Fibroblast of the aortic adventitia (primary cell): ENCODE measurements around the gene NAT10. TPM values are rescaled to one million over a fixed set of nuclear protein-coding genes. Genes with fewer than 3 reads are reported as not detected.

Experiments used
- DNase-seq: peaks from one replicate; pipeline ENCODE4 v3.0.0-alpha.2; 2010; ENCODE audit warnings: low read depth
- H3K4me3 ChIP-seq: 2 replicates; pipeline ENCODE4 v1.5.1; 2011; ENCODE audit warnings: low read depth, mild to moderate bottlenecking, control low read depth, low read length, moderate library complexity
- total RNA-seq: library from RNA; depleted of rRNA; stranded (reverse); fragments of >200 nt; gene quantifications from 2 replicates; pipeline ENCODE4 v1.2.3, GENCODE V29; 2012; ENCODE audit warnings: low replicate concordance
- TF ChIP-seq, protein P1 (sequence below): IDR thresholded peaks from 2 replicates; pipeline ENCODE4 v1.5.1; 2011; ENCODE audit warnings: mild to moderate bottlenecking, low read length, control low read depth, inconsistent platforms; ENCODE audit not compliant: insufficient read depth

NAT10 gene
- total RNA-seq, 1 donor, result 29.3 TPM

DNA sequence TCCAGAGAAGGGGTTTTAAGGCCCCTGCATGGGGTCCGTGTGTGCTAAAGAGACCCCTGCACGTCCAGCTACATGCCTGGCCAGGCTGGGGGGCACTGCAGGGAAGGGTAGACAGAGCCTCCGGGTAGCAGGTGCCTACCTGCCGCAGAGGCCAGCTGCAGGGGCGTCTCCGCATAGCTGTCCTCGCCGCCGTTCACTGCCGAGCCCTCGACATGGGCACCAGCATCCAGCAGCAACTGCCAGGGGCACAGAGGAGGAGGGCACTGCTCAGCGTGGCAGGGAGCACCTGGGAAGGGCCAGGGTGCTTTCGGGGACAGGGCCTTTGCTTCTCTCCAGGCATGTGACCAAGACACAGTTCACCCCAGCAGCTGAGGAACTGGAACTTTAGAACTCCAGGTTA lies 59.7 kb downstream of the NAT10 start:
- DNase-seq, result no peak
- TF ChIP-seq, protein P1, sequence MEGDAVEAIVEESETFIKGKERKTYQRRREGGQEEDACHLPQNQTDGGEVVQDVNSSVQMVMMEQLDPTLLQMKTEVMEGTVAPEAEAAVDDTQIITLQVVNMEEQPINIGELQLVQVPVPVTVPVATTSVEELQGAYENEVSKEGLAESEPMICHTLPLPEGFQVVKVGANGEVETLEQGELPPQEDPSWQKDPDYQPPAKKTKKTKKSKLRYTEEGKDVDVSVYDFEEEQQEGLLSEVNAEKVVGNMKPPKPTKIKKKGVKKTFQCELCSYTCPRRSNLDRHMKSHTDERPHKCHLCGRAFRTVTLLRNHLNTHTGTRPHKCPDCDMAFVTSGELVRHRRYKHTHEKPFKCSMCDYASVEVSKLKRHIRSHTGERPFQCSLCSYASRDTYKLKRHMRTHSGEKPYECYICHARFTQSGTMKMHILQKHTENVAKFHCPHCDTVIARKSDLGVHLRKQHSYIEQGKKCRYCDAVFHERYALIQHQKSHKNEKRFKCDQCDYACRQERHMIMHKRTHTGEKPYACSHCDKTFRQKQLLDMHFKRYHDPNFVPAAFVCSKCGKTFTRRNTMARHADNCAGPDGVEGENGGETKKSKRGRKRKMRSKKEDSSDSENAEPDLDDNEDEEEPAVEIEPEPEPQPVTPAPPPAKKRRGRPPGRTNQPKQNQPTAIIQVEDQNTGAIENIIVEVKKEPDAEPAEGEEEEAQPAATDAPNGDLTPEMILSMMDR, result no peak
- no peak overlapping the region for H3K4me3 ChIP-seq

DNA sequence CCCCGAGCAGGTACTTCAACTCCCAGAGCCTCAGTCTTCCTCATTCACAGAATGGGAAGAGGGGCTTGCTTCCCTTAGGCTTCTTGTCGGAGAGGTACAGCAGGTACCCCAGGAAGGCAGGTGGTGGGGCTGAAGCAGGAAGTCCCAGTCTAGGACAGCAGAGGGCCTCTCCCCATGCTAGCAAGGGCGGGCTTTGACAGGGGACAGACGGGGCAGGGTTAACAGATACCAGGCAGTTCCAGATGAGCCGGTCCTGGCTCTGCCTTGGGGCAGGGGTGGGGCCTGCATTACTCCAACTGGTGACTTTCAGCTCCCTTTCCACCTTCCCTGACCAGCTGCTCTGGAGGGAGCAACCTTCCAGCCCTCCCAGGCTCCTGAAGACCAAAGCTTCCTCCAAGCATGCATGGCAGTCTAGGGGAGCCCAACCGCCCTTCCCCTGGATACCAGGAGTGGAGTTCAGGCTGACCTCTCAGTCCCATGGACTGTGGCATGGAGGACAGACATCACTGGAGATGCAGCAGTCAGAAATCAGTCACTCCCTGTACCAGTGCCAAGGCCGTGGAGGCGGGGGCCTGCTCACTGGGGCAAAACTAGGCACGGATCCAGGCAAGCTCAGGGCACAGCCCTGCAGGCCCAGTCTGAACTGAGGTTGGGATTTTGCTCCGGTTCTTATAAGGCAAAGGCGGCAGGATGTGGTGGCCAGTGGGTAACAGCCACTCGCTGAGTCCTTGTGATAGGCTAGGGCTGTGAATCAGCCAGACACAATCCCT lies 60.5 kb downstream of the NAT10 start:
- TF ChIP-seq, protein P1, result no peak
- DNase-seq, result no peak
- no peak overlapping the region for H3K4me3 ChIP-seq

DNA sequence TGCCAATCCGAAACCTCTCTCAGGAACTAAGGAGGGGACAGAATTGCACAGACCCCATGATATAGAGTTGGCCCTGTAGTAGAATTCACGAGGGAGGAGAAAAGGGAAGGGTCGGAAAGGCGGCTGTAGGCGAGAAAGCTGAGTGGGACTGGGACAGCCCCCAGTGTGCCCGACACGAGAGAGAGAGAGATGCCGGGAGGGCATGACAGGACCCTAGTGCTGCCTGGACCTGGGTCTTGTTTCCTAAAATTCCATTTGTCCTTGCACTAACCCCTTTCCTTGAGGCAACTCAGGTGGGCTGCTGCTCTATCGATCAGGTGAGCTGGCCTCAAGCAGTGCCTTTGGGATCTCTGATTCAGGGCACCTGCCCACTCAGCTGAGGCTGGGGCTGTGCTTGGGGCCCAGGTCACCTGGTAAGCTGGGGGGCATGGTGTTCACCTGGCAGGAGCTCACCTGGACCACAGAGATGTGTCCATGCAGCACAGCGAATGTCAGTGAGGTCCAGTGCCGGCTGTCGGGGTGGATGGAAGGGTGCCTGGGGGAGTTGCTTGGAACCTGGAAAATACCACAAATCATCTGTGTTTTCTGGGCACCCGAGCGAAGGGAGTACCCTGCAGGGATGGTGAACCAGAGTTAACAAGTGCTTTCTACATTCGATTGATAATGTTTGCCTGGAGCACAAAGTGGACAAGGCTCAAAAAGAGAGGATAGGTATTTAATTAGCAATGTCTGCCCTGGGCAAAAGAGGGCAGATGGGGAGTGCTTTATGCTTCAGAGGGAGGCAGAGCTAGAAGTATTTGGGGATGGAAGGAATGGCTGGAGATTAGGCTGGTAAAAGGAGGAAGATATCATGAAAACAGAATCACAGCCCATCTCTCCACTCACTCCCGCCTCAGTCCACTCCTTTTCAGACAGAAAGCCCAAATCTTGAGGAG lies 61.6 kb downstream of the NAT10 start:
- no peak overlapping the region for H3K4me3 ChIP-seq
- DNase-seq, result no peak
- TF ChIP-seq, protein P1, result no peak

DNA sequence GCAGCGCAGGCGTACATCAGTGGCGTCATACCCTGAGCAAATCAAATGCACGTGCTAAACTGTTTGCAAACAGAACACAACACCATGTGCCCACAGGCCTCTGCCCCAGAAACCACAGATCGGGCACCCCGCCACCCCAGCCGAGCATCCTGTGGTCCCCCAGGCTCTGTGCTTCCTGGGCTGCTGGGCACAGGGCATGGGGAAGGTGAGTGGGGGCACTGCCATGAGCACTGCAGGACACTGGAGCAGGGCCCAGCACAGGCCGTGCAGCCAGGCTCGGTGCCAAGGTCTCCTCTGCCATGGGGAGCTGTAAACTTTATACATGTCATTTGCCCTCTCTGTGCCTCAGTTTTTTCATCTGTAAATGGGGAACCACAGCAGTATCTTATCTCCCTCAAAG lies 62.5 kb downstream of the NAT10 start:
- no peak for DNase-seq
- TF ChIP-seq, protein P1, result no peak
- no peak overlapping the region for H3K4me3 ChIP-seq

DNA sequence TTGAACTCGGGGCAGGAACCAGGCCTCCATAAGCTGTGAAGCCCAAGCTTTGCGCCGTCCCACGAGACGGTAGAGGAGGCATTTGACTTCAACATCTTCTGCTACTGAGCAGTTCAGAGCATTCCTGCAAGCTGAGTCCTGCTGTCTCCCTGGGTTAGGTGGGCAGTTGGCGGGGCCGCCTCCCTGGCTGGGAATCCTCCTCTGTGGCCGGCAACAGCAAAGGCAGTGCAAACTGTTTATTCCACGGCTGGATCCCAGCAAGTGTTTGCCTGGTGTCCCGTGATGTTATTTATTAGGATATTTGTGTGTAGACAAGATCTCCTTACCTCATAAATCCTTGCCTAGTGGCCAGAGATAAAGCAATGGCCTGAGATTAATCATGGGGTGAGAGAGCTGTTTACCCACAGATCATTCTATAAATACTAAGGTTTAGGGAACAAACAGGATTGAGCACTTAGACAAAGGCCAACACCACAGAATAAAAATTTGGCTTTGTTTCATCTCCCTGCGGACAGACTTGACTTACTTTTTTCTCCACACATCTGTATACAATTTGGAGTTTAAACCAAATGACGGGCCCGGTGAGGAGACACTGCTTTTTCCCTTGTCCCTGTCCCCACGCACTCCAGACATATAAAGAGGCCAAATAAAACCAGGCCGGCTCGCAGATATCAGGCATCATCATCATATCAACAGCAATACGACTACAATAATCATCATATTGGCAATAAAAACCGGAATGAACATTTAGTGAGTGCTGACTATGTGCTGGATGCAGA lies 63.4 kb downstream of the NAT10 start:
- TF ChIP-seq, protein P1, result no peak
- H3K4me3 ChIP-seq, result no peak overlapping the region
- DNase-seq, result no peak

DNA sequence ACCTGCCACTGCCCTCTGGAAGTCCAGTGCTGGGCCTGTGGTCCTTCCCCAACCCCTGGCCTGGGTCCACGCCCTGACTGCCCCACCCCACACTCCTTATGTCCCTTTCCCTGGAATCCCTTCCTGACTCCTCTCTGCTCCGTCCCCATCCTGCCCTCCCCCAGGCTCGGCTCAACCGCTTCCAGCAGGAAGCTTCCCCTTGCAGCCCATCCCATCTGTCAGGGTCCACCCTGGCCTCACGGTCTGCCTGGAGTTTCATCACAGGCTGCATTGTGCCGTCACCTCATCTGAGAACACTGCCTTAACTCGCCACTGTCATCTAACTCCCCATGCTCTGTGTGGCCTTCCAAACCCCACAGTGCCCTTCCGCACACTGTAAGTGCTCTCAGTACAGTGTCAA lies 64.3 kb downstream of the NAT10 start:
- no peak overlapping the region for H3K4me3 ChIP-seq
- DNase-seq, result no peak
- TF ChIP-seq, protein P1, result no peak
